Prostate gland (tissue), 2 donors: ENCODE data around the gene FNDC10.

ENCODE experiments used
- CTCF ChIP-seq, 4 experiments: fragments of 200-600 bp in 2 of 4; fragments of 450-650 bp in 2 of 4; sonication (generic) in 2 of 4; IDR thresholded peaks; 1 replicate in 3 of 4; 2 replicates in 1 of 4; pipeline ENCODE4 v1.5.1; 2016 to 2019; ENCODE audit warnings: antibody characterized with exemption in 4 of 4, mild to moderate bottlenecking in 2 of 4, moderate library complexity in 2 of 4
- POLR2A ChIP-seq: fragments of 450-650 bp; IDR thresholded peaks from one replicate; pipeline ENCODE4 v1.6.1; 2016; ENCODE audit warnings: antibody characterized with exemption, mild to moderate bottlenecking
- POLR2AphosphoS5 ChIP-seq: sonication (generic); formaldehyde crosslinking; IDR thresholded peaks from one replicate; pipeline ENCODE4 v1.6.1; 2017; ENCODE audit warnings: antibody characterized with exemption

DNA sequence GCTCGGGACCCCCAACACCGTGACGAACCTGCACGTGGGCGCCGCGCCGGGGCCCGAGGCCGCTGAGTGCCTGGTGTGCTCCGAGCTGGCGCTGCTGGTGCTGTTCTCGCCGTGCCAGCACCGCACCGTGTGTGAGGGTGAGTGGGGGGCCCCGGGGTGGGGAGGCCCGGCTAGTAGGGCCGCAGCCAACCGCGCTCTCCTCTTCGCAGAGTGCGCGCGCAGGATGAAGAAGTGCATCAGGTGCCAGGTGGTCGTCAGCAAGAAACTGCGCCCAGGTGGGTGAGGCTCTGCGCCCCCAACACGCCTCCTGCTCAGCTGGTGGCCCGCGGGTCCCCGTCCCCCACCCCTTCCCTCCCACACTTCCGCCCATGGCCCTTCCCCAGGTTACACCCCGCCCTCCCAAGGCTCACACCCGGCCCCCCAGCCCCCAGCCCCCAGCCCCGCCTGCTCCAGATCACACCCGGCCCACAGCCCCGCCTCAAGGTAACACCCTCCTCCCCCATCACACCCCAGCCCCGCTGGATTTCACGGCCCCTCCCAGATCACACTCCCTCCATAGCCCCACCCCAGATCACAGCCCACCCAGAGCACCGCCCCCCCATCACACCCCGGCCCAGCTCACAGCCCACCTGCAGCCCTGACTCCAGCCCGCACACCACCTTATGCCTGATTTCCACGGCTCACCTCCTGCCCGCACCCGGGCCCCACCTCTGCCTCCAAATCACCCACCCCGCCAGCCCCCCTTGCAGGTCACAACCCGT lies 29.7 kb upstream of the FNDC10 start:
- TF ChIP-seq CTCF (IDR thresholded peaks at IDR 0.05) (no peak), POLR2A (no peak), POLR2AphosphoS5 (no peak)
